Left lung (tissue), 10 donors: Measurements from ENCODE around the gene GRIA3. TPM values are rescaled to one million over a fixed set of nuclear protein-coding genes. Genes with fewer than 3 reads are reported as not detected.

Experiments used
- ATAC-seq: fragments of 200-7000 bp; cut with Tn5 transposase; one replicate; pipeline ENCODE4 v1.9.1; 2020; ENCODE audit warnings: moderate library complexity
- DNase-seq, 4 donors: peaks; one replicate each; pipeline ENCODE4 v3.0.0-alpha.2; 2013 to 2020
- H3K27ac ChIP-seq, 2 donors: fragments of 200-600 bp; sonication (generic) in 1 of 2; one replicate each; pipeline versions ENCODE4 v1.5.0 to v1.8.0; 2020 to 2021
- H3K27me3 ChIP-seq, 2 donors: fragments of 200-600 bp; sonication (generic) in 1 of 2; one replicate each; pipeline versions ENCODE4 v1.5.0 to v1.8.0; 2020 to 2021
- H3K36me3 ChIP-seq, 2 donors: fragments of 200-600 bp; sonication (generic) in 1 of 2; one replicate each; pipeline versions ENCODE4 v1.5.0 to v1.8.0; 2020 to 2021
- H3K4me1 ChIP-seq, 2 donors: fragments of 200-600 bp; one replicate each; pipeline ENCODE4 v1.8.0; 2021
- H3K4me3 ChIP-seq, 2 donors: fragments of 200-600 bp; sonication (generic) in 1 of 2; one replicate each; pipeline versions ENCODE4 v1.5.0 to v1.8.0; 2020 to 2021; ENCODE audit warnings: mild to moderate bottlenecking in 1 of 2
- H3K9me3 ChIP-seq, 2 donors: fragments of 200-600 bp; sonication (generic) in 1 of 2; one replicate each; pipeline versions ENCODE4 v1.5.0 to v1.8.0; 2020 to 2021
- intact Hi-C, 2 donors: fragments of 100-400 bp; cut with DNase I; formaldehyde crosslinking; loops; one replicate each; pipeline versions ENCODE4 v1.11.2 to v1.14.2; 2022
- polyA plus RNA-seq, 6 donors: library from polyadenylated mRNA; unstranded; fragments of 120-200 nt; gene quantifications; one replicate each; pipeline ENCODE4 v1.2.1, GENCODE V29; 2013; ENCODE audit not compliant: insufficient read length in 6 of 6
- total RNA-seq, 2 donors: library from RNA; stranded (reverse); fragmentation: NEBNext Ultra II Directional; extraction: Animal tissue kit (Norgen Biotek cat#: 25700); gene quantifications; one replicate each; pipeline ENCODE4 v1.2.1, GENCODE V29; 2021
- TF ChIP-seq, protein P1 (sequence below), 2 donors: fragments of 200-600 bp; sonication (generic) in 1 of 2; IDR thresholded peaks; one replicate each; pipeline versions ENCODE4 v1.5.0 to v1.8.0; 2021; ENCODE audit warnings: antibody characterized with exemption in 2 of 2
- donor health status: DM: no; HTN: yes; CAD: no.
- donor health status: DM: no; HTN: no; CAD: no.

The GRIA3 gene
- total and polyA plus RNA-seq, 8 donors: 0.35 to 2.3 (median 0.68) TPM

DNA sequence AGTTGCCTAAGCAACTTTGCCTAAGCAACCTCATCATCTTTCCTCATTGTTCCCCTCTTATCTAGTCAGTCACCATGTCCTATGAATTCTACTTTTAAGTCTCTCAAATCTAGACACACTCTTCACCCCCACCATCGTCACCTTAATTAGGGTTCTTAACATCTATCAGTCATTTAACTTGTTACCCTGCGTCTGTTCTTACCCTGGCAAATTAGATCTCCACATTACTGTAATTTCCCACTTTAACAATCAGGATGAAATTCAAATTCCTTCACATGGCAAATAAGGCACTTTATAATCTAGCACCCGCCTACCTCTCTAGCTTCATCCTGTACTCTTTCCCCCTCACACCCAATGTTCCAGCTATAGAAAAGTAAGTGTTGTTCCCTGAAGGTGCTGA lies 221.2 kb downstream of the GRIA3 start:
- intact Hi-C loops: no loop called here

DNA sequence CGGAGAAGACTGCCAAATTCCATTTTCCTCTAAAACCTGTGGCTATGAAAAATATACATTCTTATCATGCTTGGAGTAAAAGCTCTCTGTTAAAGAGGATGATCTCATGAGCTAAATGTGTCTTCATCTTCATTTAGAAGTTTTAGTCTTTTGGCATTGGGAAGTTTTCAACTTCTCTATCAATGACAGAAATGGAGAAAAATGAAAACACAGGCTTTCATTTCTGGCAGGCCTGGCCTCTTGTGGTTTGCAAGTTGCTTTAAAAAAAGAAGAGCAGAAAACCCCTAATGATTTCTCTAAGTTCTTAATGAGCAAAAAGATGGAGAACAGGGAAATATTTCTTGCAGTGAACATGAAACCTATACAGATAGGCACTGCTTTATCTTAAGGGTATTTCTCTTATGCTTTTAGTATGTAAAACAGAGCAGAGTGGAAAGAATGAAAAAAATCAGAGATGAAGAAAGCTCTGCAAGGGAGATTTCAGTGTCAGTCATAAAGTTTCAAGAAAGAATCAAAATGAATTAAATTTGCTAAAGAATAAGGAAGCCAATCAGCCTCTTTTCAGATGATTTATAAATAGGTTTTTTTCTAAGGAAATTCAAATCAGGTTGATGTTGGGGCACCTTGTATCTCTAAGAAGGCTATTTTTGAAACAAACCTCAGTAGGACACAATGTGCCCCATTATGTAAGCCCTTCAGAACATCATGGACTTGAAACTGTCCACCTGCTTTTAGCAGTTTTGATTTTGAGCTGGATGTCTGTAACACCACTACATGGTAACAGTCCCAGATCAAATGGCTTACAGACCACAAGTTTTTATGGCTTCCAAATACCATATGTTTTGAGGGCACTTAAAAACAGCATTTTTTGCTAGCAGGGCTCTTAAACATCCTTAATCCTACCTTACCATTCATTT lies 225.0 kb downstream of the GRIA3 start:
- intact Hi-C loops: no loop called here
- H3K36me3 ChIP-seq: no peaks in the 10 kb centered on the region
- no peaks in the 10 kb centered on the region for H3K9me3 ChIP-seq
- H3K27me3 ChIP-seq: no peaks in the 10 kb centered on the region
- H3K4me1 ChIP-seq: no peaks in the 10 kb centered on the region
- DNase-seq: no peak
- H3K27ac ChIP-seq: no peak overlapping the region
- ATAC-seq: no peak
- TF ChIP-seq, protein P1, sequence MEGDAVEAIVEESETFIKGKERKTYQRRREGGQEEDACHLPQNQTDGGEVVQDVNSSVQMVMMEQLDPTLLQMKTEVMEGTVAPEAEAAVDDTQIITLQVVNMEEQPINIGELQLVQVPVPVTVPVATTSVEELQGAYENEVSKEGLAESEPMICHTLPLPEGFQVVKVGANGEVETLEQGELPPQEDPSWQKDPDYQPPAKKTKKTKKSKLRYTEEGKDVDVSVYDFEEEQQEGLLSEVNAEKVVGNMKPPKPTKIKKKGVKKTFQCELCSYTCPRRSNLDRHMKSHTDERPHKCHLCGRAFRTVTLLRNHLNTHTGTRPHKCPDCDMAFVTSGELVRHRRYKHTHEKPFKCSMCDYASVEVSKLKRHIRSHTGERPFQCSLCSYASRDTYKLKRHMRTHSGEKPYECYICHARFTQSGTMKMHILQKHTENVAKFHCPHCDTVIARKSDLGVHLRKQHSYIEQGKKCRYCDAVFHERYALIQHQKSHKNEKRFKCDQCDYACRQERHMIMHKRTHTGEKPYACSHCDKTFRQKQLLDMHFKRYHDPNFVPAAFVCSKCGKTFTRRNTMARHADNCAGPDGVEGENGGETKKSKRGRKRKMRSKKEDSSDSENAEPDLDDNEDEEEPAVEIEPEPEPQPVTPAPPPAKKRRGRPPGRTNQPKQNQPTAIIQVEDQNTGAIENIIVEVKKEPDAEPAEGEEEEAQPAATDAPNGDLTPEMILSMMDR (IDR thresholded peaks at IDR 0.05): no peak
- no peak overlapping the region for H3K4me3 ChIP-seq

More for the DNA sequence above, 221.2 kb downstream of the GRIA3 start:
- ATAC-seq: no peak
- no peaks in the 10 kb centered on the region for H3K4me1 ChIP-seq
- no peak for DNase-seq
- H3K4me3 ChIP-seq: no peak overlapping the region
- TF ChIP-seq, protein P1 (IDR thresholded peaks at IDR 0.05): no peak
- H3K27me3 ChIP-seq: no peaks in the 10 kb centered on the region
- H3K9me3 ChIP-seq: no peaks in the 10 kb centered on the region
- H3K36me3 ChIP-seq: no peaks in the 10 kb centered on the region
- no peak overlapping the region for H3K27ac ChIP-seq

DNA sequence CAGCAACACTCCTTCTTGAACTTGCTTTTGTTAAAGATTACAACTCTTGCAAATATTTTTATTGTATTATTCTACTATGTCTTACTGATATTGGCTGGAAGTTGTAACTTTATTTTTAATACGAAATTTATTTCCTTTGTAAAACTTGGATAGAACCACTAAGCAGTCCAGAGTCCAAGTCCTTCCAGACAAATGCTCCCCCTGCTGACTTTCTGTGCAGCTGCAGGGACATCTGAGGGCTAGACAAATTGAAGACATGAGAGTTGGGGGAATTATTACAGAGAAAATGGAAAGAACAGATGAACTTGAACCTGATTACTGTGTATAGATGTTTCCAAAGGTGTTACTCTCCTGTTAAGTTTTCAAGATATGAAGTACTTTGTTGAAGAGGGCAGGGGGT lies 238.8 kb downstream of the GRIA3 start:
- Histone ChIP-seq H3K4me1 (no peaks in the 10 kb centered on the region), H3K27me3 (no peaks in the 10 kb centered on the region), H3K36me3 (no peaks in the 10 kb centered on the region), H3K27ac (no peak overlapping the region), H3K4me3 (no peak overlapping the region), H3K9me3 (no peaks in the 10 kb centered on the region)
- DNase-seq (peak in 1 of 4 donors; percentile 30), ATAC-seq (peak; percentile 80)
- intact Hi-C loops: no loop called here
- TF ChIP-seq, protein P1 (IDR thresholded peaks at IDR 0.05): peak; percentile 22 to 28

DNA sequence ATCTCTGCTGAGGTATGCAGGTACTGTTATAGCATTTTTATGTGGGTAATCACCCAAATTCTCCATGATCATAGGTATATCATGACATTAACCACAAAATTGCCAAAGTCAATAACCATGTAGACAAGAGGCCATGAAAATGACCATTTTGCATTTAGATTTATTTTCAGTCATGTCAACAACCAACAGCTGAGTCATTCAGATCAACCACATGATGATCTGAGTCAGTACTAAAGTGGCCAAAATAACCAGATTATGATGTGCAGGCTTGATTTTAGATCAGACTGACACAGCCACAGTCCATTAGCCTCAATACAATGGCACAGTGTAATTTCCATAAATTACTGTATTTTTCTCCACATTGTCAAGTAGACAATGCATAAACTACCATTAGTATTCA lies 240.5 kb downstream of the GRIA3 start:
- no peaks in the 10 kb centered on the region for H3K27me3 ChIP-seq
- ATAC-seq: peak; percentile 40
- no peak for DNase-seq
- intact Hi-C loops: no loop called here
- H3K9me3 ChIP-seq: no peaks in the 10 kb centered on the region
- H3K4me3 ChIP-seq: no peak overlapping the region
- no peak overlapping the region for H3K27ac ChIP-seq
- TF ChIP-seq, protein P1 (IDR thresholded peaks at IDR 0.05): no peak
- H3K4me1 ChIP-seq: no peaks in the 10 kb centered on the region
- H3K36me3 ChIP-seq: no peaks in the 10 kb centered on the region

DNA sequence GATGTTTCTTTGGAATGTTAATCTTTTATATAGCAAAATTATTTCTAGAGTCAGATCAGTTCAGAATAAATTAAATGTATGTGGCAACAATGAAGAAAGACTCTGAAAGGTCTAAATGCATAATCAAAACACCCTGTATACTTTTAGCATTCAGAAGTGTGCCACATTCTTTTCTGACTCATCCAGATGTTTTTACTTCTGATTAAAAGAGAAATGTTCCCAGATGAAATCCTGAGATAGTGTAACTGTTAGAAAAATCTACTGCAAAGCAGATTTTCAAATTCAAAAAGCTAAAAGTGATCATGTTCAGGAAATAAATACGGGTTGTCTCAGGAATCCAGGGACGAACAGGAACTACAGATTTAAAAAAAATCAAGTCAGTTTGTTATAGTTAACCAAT lies 241.4 kb downstream of the GRIA3 start:
- TF ChIP-seq, protein P1 (IDR thresholded peaks at IDR 0.05): no peak
- Histone ChIP-seq H3K27ac (no peak overlapping the region), H3K9me3 (no peaks in the 10 kb centered on the region), H3K4me1 (no peaks in the 10 kb centered on the region), H3K27me3 (no peaks in the 10 kb centered on the region), H3K36me3 (no peaks in the 10 kb centered on the region), H3K4me3 (no peak overlapping the region)
- ATAC-seq (no peak), DNase-seq (no peak)
- intact Hi-C loops: no loop called here
